LNCaP clone FGC (cell line): ENCODE data around the gene CMTM3.
"Not testable (repeated sequence)": the region's sequence is repeated elsewhere in the genome, so short reads cannot be mapped to it uniquely, and the experiment has no call there.

Experiments
- DNase-seq: peaks from one replicate; pipeline ENCODE4 v3.0.0-alpha.2; 2011; ENCODE audit warnings: low read depth
- H3K4me3 ChIP-seq: 2 replicates; pipeline ENCODE4 v1.5.1; 2011; ENCODE audit warnings: mild to moderate bottlenecking, low read depth, low read length, control low read depth
- TF ChIP-seq, protein P1 (sequence below): IDR thresholded peaks from 2 replicates; pipeline ENCODE4 v1.5.1; 2012; ENCODE audit warnings: mild to moderate bottlenecking; ENCODE audit not compliant: control insufficient read depth, insufficient read depth; ENCODE audit errors: extremely low read depth

CMTM3 gene

DNA sequence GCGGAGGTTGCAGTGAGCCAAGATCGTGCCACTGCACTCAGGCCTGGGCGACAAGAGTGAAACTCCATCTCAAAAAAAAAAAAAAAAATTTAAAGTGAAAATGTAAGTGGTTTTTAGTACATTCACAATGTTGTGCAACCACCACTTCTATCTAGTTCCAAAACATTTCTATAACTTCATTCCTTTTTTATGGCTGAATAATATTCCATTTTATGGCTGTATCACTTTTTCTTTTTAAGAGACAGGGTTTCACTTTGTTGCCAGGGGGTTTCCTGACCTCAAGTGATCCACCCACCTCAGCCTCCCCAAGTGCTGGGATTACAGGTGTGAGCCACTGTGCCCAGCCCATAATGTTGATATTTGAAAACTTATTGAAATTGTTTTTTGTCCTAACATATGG, 11.7 kb upstream of the CMTM3 start:
- no peak for DNase-seq
- TF ChIP-seq, protein P1, sequence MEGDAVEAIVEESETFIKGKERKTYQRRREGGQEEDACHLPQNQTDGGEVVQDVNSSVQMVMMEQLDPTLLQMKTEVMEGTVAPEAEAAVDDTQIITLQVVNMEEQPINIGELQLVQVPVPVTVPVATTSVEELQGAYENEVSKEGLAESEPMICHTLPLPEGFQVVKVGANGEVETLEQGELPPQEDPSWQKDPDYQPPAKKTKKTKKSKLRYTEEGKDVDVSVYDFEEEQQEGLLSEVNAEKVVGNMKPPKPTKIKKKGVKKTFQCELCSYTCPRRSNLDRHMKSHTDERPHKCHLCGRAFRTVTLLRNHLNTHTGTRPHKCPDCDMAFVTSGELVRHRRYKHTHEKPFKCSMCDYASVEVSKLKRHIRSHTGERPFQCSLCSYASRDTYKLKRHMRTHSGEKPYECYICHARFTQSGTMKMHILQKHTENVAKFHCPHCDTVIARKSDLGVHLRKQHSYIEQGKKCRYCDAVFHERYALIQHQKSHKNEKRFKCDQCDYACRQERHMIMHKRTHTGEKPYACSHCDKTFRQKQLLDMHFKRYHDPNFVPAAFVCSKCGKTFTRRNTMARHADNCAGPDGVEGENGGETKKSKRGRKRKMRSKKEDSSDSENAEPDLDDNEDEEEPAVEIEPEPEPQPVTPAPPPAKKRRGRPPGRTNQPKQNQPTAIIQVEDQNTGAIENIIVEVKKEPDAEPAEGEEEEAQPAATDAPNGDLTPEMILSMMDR, result no peak
- H3K4me3 ChIP-seq, result no peak overlapping the region

DNA sequence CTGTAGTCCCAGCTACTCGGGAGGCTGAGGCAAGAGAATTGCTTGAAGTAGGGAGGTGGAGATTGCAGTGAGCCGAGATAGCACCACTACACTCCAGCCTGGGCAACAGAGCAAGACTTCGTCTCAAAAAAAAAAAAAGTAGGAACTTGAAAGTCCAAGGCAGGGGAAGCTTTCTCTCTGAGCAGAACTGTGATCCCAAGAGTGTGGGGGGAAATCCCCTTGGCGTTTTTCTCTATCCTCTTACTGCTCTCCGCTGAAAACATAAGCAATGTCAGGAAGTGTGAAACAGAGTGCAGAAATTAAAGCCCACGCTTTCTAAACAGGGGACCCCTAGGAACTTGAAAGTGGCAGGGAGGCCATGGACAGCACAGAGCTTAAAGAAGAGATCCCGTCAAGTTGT, 9.8 kb upstream of the CMTM3 start:
- TF ChIP-seq, protein P1, result no peak
- DNase-seq, result no peak
- no peak overlapping the region for H3K4me3 ChIP-seq

DNA sequence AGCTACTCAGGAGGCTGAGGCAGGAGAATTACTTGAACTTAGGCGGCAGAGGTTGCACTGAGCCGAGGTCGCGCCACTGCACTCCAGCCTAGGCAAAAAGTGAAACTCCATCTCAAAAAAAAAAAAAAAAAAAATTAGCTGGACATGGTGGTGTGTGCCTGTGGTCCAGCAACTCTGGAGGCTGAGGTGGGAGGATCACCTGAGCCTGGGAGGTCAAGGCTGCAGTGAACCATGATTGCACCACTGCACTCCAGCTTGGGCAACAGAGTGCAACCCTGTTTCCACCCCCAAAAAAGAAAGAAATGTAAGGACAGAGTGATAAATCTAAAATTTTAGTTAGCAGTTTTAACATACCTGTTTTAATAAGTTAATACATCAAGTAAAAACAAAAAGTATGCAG, 7.9 kb upstream of the CMTM3 start:
- not testable (repeated sequence) for H3K4me3 ChIP-seq, DNase-seq

DNA sequence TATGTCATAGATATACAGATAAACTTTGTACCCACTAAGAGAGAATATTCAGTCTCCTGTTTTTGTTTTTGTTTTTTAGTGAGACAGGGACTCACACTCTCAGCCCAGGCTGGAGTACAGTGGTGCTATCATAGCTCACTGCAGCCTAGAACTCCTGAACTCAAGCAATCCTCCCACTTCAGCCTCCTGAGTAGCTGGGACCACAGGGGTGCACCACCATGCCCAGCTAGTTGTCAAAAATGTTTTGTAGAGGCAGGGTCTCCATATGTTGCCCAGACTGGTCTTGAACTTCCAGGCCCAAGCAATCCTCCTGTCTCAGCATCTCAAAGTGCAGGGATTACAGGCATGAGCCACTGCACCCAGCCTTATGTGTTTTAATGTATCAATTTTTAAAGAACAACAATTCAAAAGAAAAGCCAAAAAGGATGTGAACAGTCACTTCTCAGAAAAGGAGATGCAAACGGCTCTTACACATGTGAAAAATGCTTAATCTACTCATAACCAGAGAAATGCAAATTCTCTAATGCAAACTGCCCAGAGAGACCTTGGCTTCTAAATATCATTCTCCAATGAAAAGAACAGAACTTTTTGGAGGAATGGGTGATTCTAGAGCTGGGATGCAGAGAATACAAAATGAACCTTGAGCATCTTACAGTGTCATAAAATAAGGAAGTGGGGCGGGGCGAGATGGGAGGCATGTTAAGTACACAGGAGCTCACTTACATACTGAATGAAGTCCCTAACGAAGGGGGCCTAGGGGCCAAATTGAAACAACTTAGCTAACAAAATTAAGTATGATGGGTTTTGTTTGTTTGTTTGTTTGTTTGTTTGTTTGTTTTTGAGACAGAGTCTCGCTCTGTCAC, 7.3 kb upstream of the CMTM3 start:
- TF ChIP-seq, protein P1, result no peak
- DNase-seq, result no peak

DNA sequence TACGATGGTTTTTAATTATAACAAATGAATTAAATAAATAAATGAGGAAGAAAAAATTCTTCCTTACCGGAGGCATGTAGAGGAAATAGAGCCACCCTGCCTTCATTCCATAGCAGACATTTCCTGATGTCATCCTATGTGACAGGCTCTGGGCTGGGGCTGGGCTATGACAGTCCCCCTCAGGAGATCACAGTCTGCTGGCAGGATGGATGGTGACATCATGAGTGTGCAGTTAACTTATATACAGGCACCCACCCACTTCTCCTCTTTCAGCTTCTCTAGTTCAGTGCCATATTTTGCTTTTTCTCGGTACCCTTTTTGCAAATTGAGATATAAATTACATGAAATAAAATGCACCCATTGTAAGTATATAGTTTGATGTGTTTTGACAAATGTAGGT, 6.4 kb upstream of the CMTM3 start:
- no peak for DNase-seq
- TF ChIP-seq, protein P1, result no peak
- no peak overlapping the region for H3K4me3 ChIP-seq

More for the DNA sequence above, 7.3 kb upstream of the CMTM3 start:
- H3K4me3 ChIP-seq, result no peak overlapping the region

DNA sequence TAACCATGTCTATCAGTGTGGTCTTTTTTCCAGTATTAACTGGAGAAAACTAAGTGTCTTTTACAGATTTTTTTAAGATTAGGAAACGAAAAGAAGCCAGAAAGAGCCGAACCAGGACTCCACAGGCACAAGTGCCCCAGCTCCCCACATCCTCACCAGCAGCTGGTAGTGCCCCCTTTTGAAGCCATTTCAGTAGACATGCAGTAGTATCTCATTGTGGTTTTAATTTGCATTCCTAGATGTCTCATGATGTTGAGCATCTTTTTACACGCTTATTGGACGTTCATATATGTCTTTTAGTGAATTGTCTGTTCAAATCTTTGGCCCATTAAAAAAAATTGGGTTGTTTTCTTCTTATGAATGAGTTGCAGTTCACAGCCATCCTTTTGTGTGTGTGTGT, 4.8 kb upstream of the CMTM3 start:
- H3K4me3 ChIP-seq, result no peak overlapping the region
- TF ChIP-seq, protein P1, result no peak
- no peak for DNase-seq

DNA sequence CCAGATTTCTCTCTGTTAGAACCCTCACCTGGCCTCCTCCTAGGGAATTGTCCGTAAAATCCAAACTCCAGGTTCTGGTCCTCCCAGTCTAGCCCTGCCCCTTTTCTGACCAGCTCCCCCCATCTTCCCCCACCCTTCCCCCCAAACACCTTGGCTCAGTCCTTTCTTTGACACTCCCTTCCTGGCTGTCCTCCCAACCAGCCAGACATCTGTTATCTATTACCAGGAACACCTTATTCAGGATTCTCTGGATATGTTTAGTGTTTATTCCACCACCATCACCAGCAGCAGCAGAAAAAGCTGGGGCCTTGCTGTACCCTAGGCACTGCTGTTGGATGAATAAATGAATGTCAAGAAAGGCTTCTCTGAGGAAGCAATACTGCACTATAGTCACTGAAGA, 4.0 kb upstream of the CMTM3 start:
- no peak overlapping the region for H3K4me3 ChIP-seq
- no peak for DNase-seq
- TF ChIP-seq, protein P1, result no peak
